Fibroblast of lung (primary cell): ENCODE measurements around the gene GALK2. TPM values are rescaled to one million over a fixed set of nuclear protein-coding genes. Genes with fewer than 3 reads are reported as not detected.

Source experiments
- DNase-seq, 2 donors: peaks; one replicate each; pipeline versions ENCODE4 v3.0.0 to v3.0.0-alpha.2; 2010; ENCODE audit warnings: low read depth in 2 of 2
- H2AFZ ChIP-seq: 2 replicates; pipeline ENCODE4 v1.5.1; 2012; ENCODE audit warnings: low read length, control low read depth, inconsistent platforms
- H3K27ac ChIP-seq: 2 replicates; pipeline ENCODE4 v1.5.1; 2011; ENCODE audit warnings: low read length, control low read depth; ENCODE audit not compliant: insufficient read depth
- H3K27me3 ChIP-seq: 2 replicates; pipeline ENCODE4 v1.5.1; 2011; ENCODE audit warnings: mild to moderate bottlenecking, low read length; ENCODE audit not compliant: control insufficient read depth, insufficient read depth
- H3K36me3 ChIP-seq: 2 replicates; pipeline ENCODE4 v1.5.1; 2011; ENCODE audit warnings: low read length; ENCODE audit not compliant: control insufficient read depth, insufficient read depth
- H3K4me1 ChIP-seq: 2 replicates; pipeline ENCODE4 v1.5.1; 2011; ENCODE audit warnings: low read length; ENCODE audit not compliant: control insufficient read depth, insufficient read depth; ENCODE audit errors: extremely low read depth
- H3K4me2 ChIP-seq: 2 replicates; pipeline ENCODE4 v1.5.1; 2011; ENCODE audit warnings: low read length, control low read depth; ENCODE audit not compliant: insufficient read depth; ENCODE audit errors: extremely low read depth
- H3K4me3 ChIP-seq, 4 experiments: fragments of 200-600 bp in 1 of 4; sonication (generic) in 1 of 4; replicated peaks in 1 of 4; 2 replicates each; pipeline ENCODE4 v1.5.1; 2011 to 2016; ENCODE audit warnings: low read length in 4 of 4, low read depth in 3 of 4, mild to moderate bottlenecking in 3 of 4, control low read depth in 2 of 4, inconsistent platforms in 1 of 4, mixed read lengths in 1 of 4; ENCODE audit not compliant: insufficient read depth in 1 of 4; ENCODE audit errors: control extremely low read depth in 1 of 4
- H3K79me2 ChIP-seq: 2 replicates; pipeline ENCODE4 v1.5.1; 2012; ENCODE audit warnings: mild to moderate bottlenecking, low read length, inconsistent platforms; ENCODE audit not compliant: control insufficient read depth, insufficient read depth
- H3K9ac ChIP-seq: 2 replicates; pipeline ENCODE4 v1.5.1; 2011; ENCODE audit warnings: mild to moderate bottlenecking, low read length, control low read depth; ENCODE audit not compliant: insufficient read depth
- H3K9me3 ChIP-seq: 2 replicates; pipeline ENCODE4 v1.5.1; 2012; ENCODE audit warnings: low read depth, low read length; ENCODE audit not compliant: control insufficient read depth, insufficient read depth
- H4K20me1 ChIP-seq: 2 replicates; pipeline ENCODE4 v1.5.1; 2011; ENCODE audit warnings: low read length; ENCODE audit not compliant: control insufficient read depth, insufficient read depth; ENCODE audit errors: extremely low read depth
- CTCF ChIP-seq, 2 donors: IDR thresholded peaks in 1 of 2; conservative IDR thresholded peaks in 1 of 2; 1 replicate in 1 of 2; 2 replicates in 1 of 2; pipeline ENCODE4 v1.5.1; 2011 to 2012; ENCODE audit warnings: low read length in 2 of 2, control low read depth in 1 of 2, inconsistent platforms in 1 of 2, low read depth in 1 of 2, mild to moderate bottlenecking in 1 of 2
- EZH2 ChIP-seq: IDR thresholded peaks from 2 replicates; pipeline ENCODE4 v1.5.1; 2012; ENCODE audit warnings: low read length, control low read depth, mild to moderate bottlenecking; ENCODE audit errors: missing control alignments
- polyA plus RNA-seq, 2 donors: library from polyadenylated mRNA; depleted of rRNA in 1 of 2; stranded (reverse) in 1 of 2; unstranded in 1 of 2; fragments of >200 nt; gene quantifications; 2 replicates each; pipeline ENCODE4 v1.2.1, GENCODE V29; 2011 to 2012; ENCODE audit warnings: missing spikeins in 1 of 2
- total RNA-seq: library from RNA; depleted of rRNA; stranded (reverse); fragments of >200 nt; gene quantifications from 2 replicates; pipeline ENCODE4 v1.2.1, GENCODE V29; 2014

The GALK2 gene
- total and polyA plus RNA-seq, 2 donors (not counting 1 experiment from before 2014, with no cell fraction given): 37.5 to 74.5 TPM

- H4K20me1 ChIP-seq: no peaks in the 10 kb centered on the region
- no peak for DNase-seq
- no peaks in the 10 kb centered on the region for H3K79me2 ChIP-seq
- H3K27me3 ChIP-seq: no peaks in the 10 kb centered on the region
- H3K36me3 ChIP-seq: no peaks in the 10 kb centered on the region
- H3K4me1 ChIP-seq: peaks cover 4% of the 10 kb centered on the region
- H3K9me3 ChIP-seq: no peaks in the 10 kb centered on the region
- H3K4me2 ChIP-seq: no peak overlapping the region
- TF ChIP-seq EZH2 (no peak), CTCF (conservative IDR thresholded peaks at IDR 0.05 in 1 of 2, IDR thresholded peaks at IDR 0.05 in 1 of 2; ENCODE audit: low read depth in 1 of 2, low read length in 2 of 2) (no peak)
- H3K9ac ChIP-seq: no peak overlapping the region
- H3K27ac ChIP-seq: no peak overlapping the region
- H3K4me3 ChIP-seq: no peak overlapping the region
- H2AFZ ChIP-seq: no peak overlapping the region
Observed at GRCh38 chr15:49315391-49315823, 145.4 kb downstream of the GALK2 start.

GRCh38 chr15:49320351-49320750 is 150.3 kb downstream of the GALK2 start:
- TF ChIP-seq EZH2 (no peak), CTCF (conservative IDR thresholded peaks at IDR 0.05 in 1 of 2, IDR thresholded peaks at IDR 0.05 in 1 of 2; ENCODE audit: low read depth in 1 of 2, low read length in 2 of 2) (no peak)
- H3K36me3 ChIP-seq: no peaks in the 10 kb centered on the region
- no peaks in the 10 kb centered on the region for H3K9me3 ChIP-seq
- H4K20me1 ChIP-seq: no peaks in the 10 kb centered on the region
- no peak overlapping the region for H3K4me2 ChIP-seq
- no peak overlapping the region for H3K27ac ChIP-seq
- no peak overlapping the region for H3K9ac ChIP-seq
- H3K4me3 ChIP-seq: no peak overlapping the region
- H2AFZ ChIP-seq: no peak overlapping the region
- DNase-seq: no peak
- no peaks in the 10 kb centered on the region for H3K79me2 ChIP-seq
- H3K27me3 ChIP-seq: no peaks in the 10 kb centered on the region
- no peaks in the 10 kb centered on the region for H3K4me1 ChIP-seq

GRCh38 chr15:49323207-49323606 is 153.2 kb downstream of the GALK2 start:
- Histone ChIP-seq H3K9me3 (no peaks in the 10 kb centered on the region), H4K20me1 (no peaks in the 10 kb centered on the region), H3K9ac (no peak overlapping the region), H3K27ac (no peak overlapping the region), H3K4me1 (no peaks in the 10 kb centered on the region), H2AFZ (no peak overlapping the region), H3K4me3 (no peak overlapping the region), H3K27me3 (no peaks in the 10 kb centered on the region), H3K79me2 (no peaks in the 10 kb centered on the region), H3K36me3 (no peaks in the 10 kb centered on the region), H3K4me2 (no peak overlapping the region)
- DNase-seq: peak in 1 of 2 donors; percentile 45
- TF ChIP-seq EZH2 (no peak), CTCF (conservative IDR thresholded peaks at IDR 0.05 in 1 of 2, IDR thresholded peaks at IDR 0.05 in 1 of 2; ENCODE audit: low read depth in 1 of 2, low read length in 2 of 2) (no peak)
